Epithelial cell of esophagus (primary cell): ENCODE results near the gene TAGLN3.

Source experiments
- DNase-seq: peaks from one replicate; pipeline ENCODE4 v3.0.0; 2010; ENCODE audit warnings: low read depth
- H3K4me3 ChIP-seq: 2 replicates; pipeline ENCODE4 v1.5.1; 2011; ENCODE audit warnings: mild to moderate bottlenecking, low read length, control low read depth
- CTCF ChIP-seq: IDR thresholded peaks from 2 replicates; pipeline ENCODE4 v1.5.1; 2011; ENCODE audit warnings: low read depth, mild to moderate bottlenecking, low read length, control low read depth, inconsistent platforms; ENCODE audit not compliant: insufficient read depth; ENCODE audit errors: missing control alignments

Gene TAGLN3

GRCh38 chr3:111975131-111975530, 23.6 kb upstream of the TAGLN3 start:
- no peak overlapping the region for H3K4me3 ChIP-seq
- no peak for TF ChIP-seq CTCF
- DNase-seq = no peak

GRCh38 chr3:111976254-111976653, 22.5 kb upstream of the TAGLN3 start:
- no peak overlapping the region for H3K4me3 ChIP-seq
- TF ChIP-seq CTCF = no peak
- no peak for DNase-seq

- no peak for TF ChIP-seq CTCF
- DNase-seq = peak; percentile 98
- peak within 1 kb of the TSS; percentile 86 for H3K4me3 ChIP-seq
Measured at GRCh38 chr3:111978583-111979433, 19.9 kb upstream of the TAGLN3 start, which contains the start of gene ABHD10. TSS of gene ABHD10 (plus strand) at chr3:111979026. CDS start at chr3:111979062, 36 bp downstream.

- no peak for TF ChIP-seq CTCF
- no peak for DNase-seq
- peak overlapping the region; percentile 86 for H3K4me3 ChIP-seq
Measured at GRCh38 chr3:111979434-111980038, 19.2 kb upstream of the TAGLN3 start.

GRCh38 chr3:111980716-111981456, 17.8 kb upstream of the TAGLN3 start:
- TF ChIP-seq CTCF = no peak
- no peak for DNase-seq
- no peak overlapping the region for H3K4me3 ChIP-seq

- DNase-seq = no peak
- no peak overlapping the region for H3K4me3 ChIP-seq
- TF ChIP-seq CTCF = no peak
Measured at GRCh38 chr3:111981457-111981763, 17.3 kb upstream of the TAGLN3 start.
